IMR-90 (cell line): Measurements from ENCODE around the gene JMJD7. TPM values are rescaled to one million over a fixed set of nuclear protein-coding genes. Genes with fewer than 3 reads are reported as not detected.

Source experiments
- ATAC-seq: fragments of 200-7000 bp; cut with Tn5 transposase; 2 replicates; pipeline ENCODE4 v1.9.1; 2020; ENCODE audit warnings: low read depth, mild to moderate bottlenecking, moderate library complexity
- BruUV-seq: library from RNA; stranded (reverse); fragments of 400-500 nt; replicated peaks from 2 replicates; lab custom pipeline; 2021; lab: Mats Ljungman, UMichigan
- CTCF ChIA-PET: fragments of 300-600 bp; formaldehyde crosslinking; extraction: SDS; loops from one replicate; lab custom pipeline; 2021; ENCODE audit warnings: antibody characterized with exemption; lab: Yijun Ruan, JAX
- POLR2A ChIA-PET: fragments of 300-600 bp; sonication (Branson Sonifier 250); formaldehyde crosslinking; loops from one replicate; lab custom pipeline; 2022; ENCODE audit warnings: antibody characterized with exemption; ENCODE audit not compliant: unreplicated experiment; lab: Charles Lee
- DNase-seq: peaks from one replicate; pipeline ENCODE4 v3.0.0; 2013
- H2AFZ ChIP-seq: replicated peaks from 2 replicates; pipeline ENCODE3; 2013; ENCODE audit warnings: low read length, mild to moderate bottlenecking; ENCODE audit not compliant: poor library complexity
- H2AK5ac ChIP-seq: 2 replicates; pipeline ENCODE4 v1.6.1; 2013; ENCODE audit warnings: low read depth, low read length, inconsistent platforms
- H2AK9ac ChIP-seq: replicated peaks from 2 replicates; pipeline ENCODE3; 2013; ENCODE audit warnings: mild to moderate bottlenecking, low read depth, low read length, moderate library complexity; ENCODE audit not compliant: poor library complexity
- H2BK120ac ChIP-seq: 2 replicates; pipeline ENCODE4 v1.6.1; 2013; ENCODE audit warnings: low read depth, low read length, inconsistent platforms
- H2BK15ac ChIP-seq: 3 replicates; pipeline ENCODE4 v1.6.1; 2013; ENCODE audit warnings: low read depth, low read length, inconsistent platforms
- H2BK20ac ChIP-seq: 2 replicates; pipeline ENCODE4 v1.6.1; 2013; ENCODE audit warnings: low read depth, mild to moderate bottlenecking, inconsistent platforms, low read length, moderate library complexity
- H2BK5ac ChIP-seq: 2 replicates; pipeline ENCODE4 v1.6.1; 2013; ENCODE audit warnings: mild to moderate bottlenecking, low read depth, low read length, inconsistent platforms; ENCODE audit not compliant: poor library complexity, severe bottlenecking
- H3K14ac ChIP-seq: replicated peaks from 2 replicates; pipeline ENCODE4 v1.6.1; 2013; ENCODE audit warnings: low read depth, low read length, inconsistent platforms
- H3K18ac ChIP-seq: 2 replicates; pipeline ENCODE4 v1.6.1; 2013; ENCODE audit warnings: low read depth, low read length, control low read depth
- H3K23ac ChIP-seq: 2 replicates; pipeline ENCODE4 v1.6.1; 2013; ENCODE audit warnings: low read depth, low read length, inconsistent platforms
- H3K27ac ChIP-seq: 2 replicates; pipeline ENCODE4 v1.5.1; 2013; ENCODE audit warnings: mild to moderate bottlenecking, control low read depth, low read length; ENCODE audit not compliant: insufficient read depth
- H3K27me3 ChIP-seq: 2 replicates; pipeline ENCODE4 v1.6.1; 2013; ENCODE audit warnings: low read length; ENCODE audit not compliant: control insufficient read depth, insufficient read depth
- H3K36me3 ChIP-seq: 2 replicates; pipeline ENCODE4 v1.6.1; 2013; ENCODE audit warnings: low read length, mixed read lengths; ENCODE audit not compliant: control insufficient read depth, insufficient read depth
- H3K4ac ChIP-seq: 2 replicates; pipeline ENCODE4 v1.6.1; 2013; ENCODE audit warnings: low read depth, low read length, inconsistent platforms
- H3K4me1 ChIP-seq: 2 replicates; pipeline ENCODE4 v1.6.1; 2013; ENCODE audit warnings: low read length, mixed read lengths; ENCODE audit not compliant: control insufficient read depth, insufficient read depth
- H3K4me2 ChIP-seq: 2 replicates; pipeline ENCODE4 v1.6.1; 2013; ENCODE audit warnings: low read depth, mild to moderate bottlenecking, control low read depth, low read length, moderate library complexity
- H3K4me3 ChIP-seq: 2 replicates; pipeline ENCODE4 v1.5.1; 2013; ENCODE audit warnings: low read depth, mild to moderate bottlenecking, control low read depth, low read length, moderate library complexity; ENCODE audit not compliant: insufficient read depth
- H3K56ac ChIP-seq: 2 replicates; pipeline ENCODE4 v1.6.1; 2013; ENCODE audit warnings: low read length, inconsistent platforms; ENCODE audit not compliant: insufficient read depth; ENCODE audit errors: extremely low read depth
- H3K79me1 ChIP-seq, 2 experiments: 2 replicates each; pipeline ENCODE4 v1.6.1; 2013; ENCODE audit warnings: low read length in 2 of 2, inconsistent platforms in 1 of 2, low read depth in 1 of 2
- H3K9ac ChIP-seq: 2 replicates; pipeline ENCODE4 v1.6.1; 2013; ENCODE audit warnings: low read depth, low read length, control low read depth
- H3K9me1 ChIP-seq: 2 replicates; pipeline ENCODE4 v1.6.1; 2013; ENCODE audit warnings: low read length, inconsistent platforms; ENCODE audit not compliant: insufficient read depth
- H3K9me3 ChIP-seq: 2 replicates; pipeline ENCODE4 v1.6.1; 2013; ENCODE audit warnings: low read length; ENCODE audit not compliant: control insufficient read depth, insufficient read depth
- H4K20me1 ChIP-seq: 2 replicates; pipeline ENCODE4 v1.6.1; 2013; ENCODE audit warnings: low read length, inconsistent platforms; ENCODE audit not compliant: insufficient read depth
- H4K5ac ChIP-seq: 2 replicates; pipeline ENCODE4 v1.6.1; 2013; ENCODE audit warnings: mild to moderate bottlenecking, low read depth, low read length, control low read depth
- H4K8ac ChIP-seq, 2 experiments: 2 replicates each; pipeline ENCODE4 v1.6.1; 2013; ENCODE audit warnings: low read depth in 2 of 2, low read length in 2 of 2, control low read depth in 1 of 2, inconsistent platforms in 1 of 2
- H4K91ac ChIP-seq: 2 replicates; pipeline ENCODE4 v1.6.1; 2013; ENCODE audit warnings: low read depth, low read length, inconsistent platforms; ENCODE audit not compliant: insufficient read depth
- CEBPB ChIP-seq: IDR thresholded peaks from 2 replicates; pipeline ENCODE4 v1.6.1; 2012; ENCODE audit warnings: low read depth, low read length, improper control_type of control experiment
- CTCF ChIP-seq: conservative IDR thresholded peaks from 2 replicates; pipeline ENCODE4 v1.5.1; 2012; ENCODE audit warnings: mild to moderate bottlenecking, low read depth, low read length, improper control_type of control experiment
- FOS ChIP-seq: fragments of 150-350 bp; IDR thresholded peaks from 2 replicates; pipeline ENCODE4 v1.6.1; 2016; ENCODE audit warnings: low read depth, low read length
- MAZ ChIP-seq: IDR thresholded peaks from 2 replicates; pipeline ENCODE4 v1.6.1; 2012; ENCODE audit warnings: low read depth, mild to moderate bottlenecking, low read length, improper control_type of control experiment, moderate library complexity, borderline replicate concordance
- NFE2L2 ChIP-seq: fragments of 150-350 bp; IDR thresholded peaks from 2 replicates; pipeline ENCODE4 v1.6.1; 2016; ENCODE audit warnings: low read depth, mild to moderate bottlenecking, low read length
- POLR2A ChIP-seq: IDR thresholded peaks from 2 replicates; pipeline ENCODE4 v1.6.1; 2012; ENCODE audit warnings: mild to moderate bottlenecking, low read depth, low read length
- RAD21 ChIP-seq: IDR thresholded peaks from 2 replicates; pipeline ENCODE4 v1.6.1; 2012; ENCODE audit warnings: low read length, improper control_type of control experiment
- WGBS, 2 experiments: methylation state at CpG; one replicate each; pipeline versions ENCODE4 v1.1.5 to v1.1.7; 2013; ENCODE audit warnings: missing lambda C conversion rate in 2 of 2; ENCODE audit not compliant: insufficient read length in 1 of 2; ENCODE audit errors: extremely low coverage in 2 of 2; 5-methylcytosine and 5-hydroxymethylcytosine counted together
- dilution Hi-C: fragments of 300-500 bp; cut with HindIII; formaldehyde crosslinking; loops from one replicate; pipeline ENCODE4 v1.14.3; 2018; ENCODE audit warnings: low sequenced_read_pairs; ENCODE audit not compliant: unreplicated experiment
- in situ Hi-C: fragments of 300-500 bp; cut with MboI; formaldehyde crosslinking; loops from 3 replicates; pipeline ENCODE4 v1.14.3; 2019; ENCODE audit warnings: low sequenced_read_pairs, inconsistent platforms, mixed read lengths
- intact Hi-C: fragments of 100-400 bp; cut with micrococcal nuclease; formaldehyde crosslinking; loops from 2 replicates; pipeline ENCODE4 v1.10.0; 2022
- polyA plus RNA-seq, 3 experiments: library from polyadenylated mRNA; depleted of rRNA; stranded (reverse); fragments of >200 nt; gene quantifications; 2 replicates each; pipeline ENCODE4 v1.2.3, GENCODE V29; 2012; ENCODE audit warnings: low replicate concordance in 1 of 3
- total RNA-seq: library from RNA; depleted of rRNA; stranded (reverse); fragments of >200 nt; gene quantifications from 2 replicates; pipeline ENCODE4 v1.2.3, GENCODE V29; 2012
- TF ChIP-seq, protein P1 (sequence below): fragments of 150-350 bp; IDR thresholded peaks from 2 replicates; pipeline ENCODE4 v1.6.1; 2016; ENCODE audit warnings: low read depth, mild to moderate bottlenecking, low read length, moderate library complexity, borderline replicate concordance
- TF ChIP-seq, protein P2 (sequence below): fragments of 150-350 bp; IDR thresholded peaks from 2 replicates; pipeline ENCODE4 v1.6.1; 2017; ENCODE audit warnings: mild to moderate bottlenecking, antibody characterized with exemption, low read length, low read depth

Gene JMJD7
- total and polyA plus RNA-seq, 2 of the 4 experiments (the other 2 are of a cell fraction) = 5.0 to 6.3 TPM

DNA sequence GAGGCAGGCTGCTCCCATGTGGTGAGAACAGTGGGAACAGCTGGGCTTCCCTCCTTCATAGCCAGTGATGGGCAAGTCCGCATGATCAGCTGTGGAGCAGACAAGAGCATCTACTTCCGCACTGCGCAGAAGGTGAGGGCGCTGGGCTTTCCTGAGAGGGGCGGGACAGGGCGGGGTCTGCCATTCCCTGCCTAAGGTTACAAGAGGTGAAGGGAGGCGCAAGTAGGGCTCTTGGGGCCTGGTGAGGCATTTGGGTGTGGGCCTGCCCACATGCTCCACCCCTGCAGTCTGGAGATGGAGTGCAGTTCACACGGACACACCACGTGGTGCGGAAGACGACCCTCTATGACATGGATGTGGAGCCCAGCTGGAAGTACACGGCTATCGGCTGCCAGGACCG lies 10.6 kb upstream of the JMJD7 start:
- no peak overlapping the region for H3K27ac ChIP-seq
- intact Hi-C loops (loop anchor here (10.0 kb wide), 1 partner anchor 353 kb away; no protein-coding TSS in a partner anchor), dilution Hi-C loops (no loop called here), in situ Hi-C loops (no loop called here)
- ChIA-PET POLR2A (no interaction called here), CTCF (no interaction called here)
- ATAC-seq (no peak), DNase-seq (no peak)
- H4K5ac ChIP-seq = no peak overlapping the region
- no peaks in the 10 kb centered on the region for H4K20me1 ChIP-seq
- H2AK9ac ChIP-seq = no peak overlapping the region
- H3K9me3 ChIP-seq = no peaks in the 10 kb centered on the region
- no peaks in the 10 kb centered on the region for H3K9me1 ChIP-seq
- no peak overlapping the region for H3K4me2 ChIP-seq
- WGBS, 2 experiments = 100% methylated on average over 3 of the region's 14 CpGs; no CpG with 5 or more reads in 1 of the 2 experiments
- H3K4me1 ChIP-seq = no peaks in the 10 kb centered on the region
- no peak overlapping the region for H3K56ac ChIP-seq
- no peak overlapping the region for H2BK120ac ChIP-seq
- H3K18ac ChIP-seq = no peak overlapping the region
- H3K79me1 ChIP-seq = peaks cover 0 to 8% of the 10 kb centered on the region in 2 experiments; a peak in 1 of 4 replicates
- no peak overlapping the region for H2BK15ac ChIP-seq
- H4K91ac ChIP-seq = no peak overlapping the region
- H3K27me3 ChIP-seq = no peaks in the 10 kb centered on the region
- H2AFZ ChIP-seq = no peak overlapping the region
- H4K8ac ChIP-seq = no peak overlapping the region
- H3K36me3 ChIP-seq = peaks cover 69% of the 10 kb centered on the region
- H2AK5ac ChIP-seq = no peak overlapping the region
- H3K4ac ChIP-seq = no peak overlapping the region
- BruUV-seq = no TSS peak
- H3K9ac ChIP-seq = no peak overlapping the region
- no peak overlapping the region for H3K4me3 ChIP-seq
- H3K14ac ChIP-seq = no peak overlapping the region
- H2BK20ac ChIP-seq = no peak overlapping the region
- H3K23ac ChIP-seq = no peak overlapping the region
- TF ChIP-seq, protein P1, sequence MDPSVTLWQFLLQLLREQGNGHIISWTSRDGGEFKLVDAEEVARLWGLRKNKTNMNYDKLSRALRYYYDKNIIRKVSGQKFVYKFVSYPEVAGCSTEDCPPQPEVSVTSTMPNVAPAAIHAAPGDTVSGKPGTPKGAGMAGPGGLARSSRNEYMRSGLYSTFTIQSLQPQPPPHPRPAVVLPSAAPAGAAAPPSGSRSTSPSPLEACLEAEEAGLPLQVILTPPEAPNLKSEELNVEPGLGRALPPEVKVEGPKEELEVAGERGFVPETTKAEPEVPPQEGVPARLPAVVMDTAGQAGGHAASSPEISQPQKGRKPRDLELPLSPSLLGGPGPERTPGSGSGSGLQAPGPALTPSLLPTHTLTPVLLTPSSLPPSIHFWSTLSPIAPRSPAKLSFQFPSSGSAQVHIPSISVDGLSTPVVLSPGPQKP = no peak
- TF ChIP-seq NFE2L2 (no peak), RAD21 (no peak), CEBPB (no peak), CTCF (no peak), MAZ (no peak), POLR2A (no peak), FOS (no peak)
- TF ChIP-seq, protein P2, sequence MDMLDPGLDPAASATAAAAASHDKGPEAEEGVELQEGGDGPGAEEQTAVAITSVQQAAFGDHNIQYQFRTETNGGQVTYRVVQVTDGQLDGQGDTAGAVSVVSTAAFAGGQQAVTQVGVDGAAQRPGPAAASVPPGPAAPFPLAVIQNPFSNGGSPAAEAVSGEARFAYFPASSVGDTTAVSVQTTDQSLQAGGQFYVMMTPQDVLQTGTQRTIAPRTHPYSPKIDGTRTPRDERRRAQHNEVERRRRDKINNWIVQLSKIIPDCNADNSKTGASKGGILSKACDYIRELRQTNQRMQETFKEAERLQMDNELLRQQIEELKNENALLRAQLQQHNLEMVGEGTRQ = no peak
- no peak overlapping the region for H2BK5ac ChIP-seq
